K562 (cell line): ENCODE results near the gene IL27RA. TPM values are rescaled to one million over a fixed set of nuclear protein-coding genes. Genes with fewer than 3 reads are reported as not detected.

Source experiments
- CREB3L1 ChIP-seq: fragments of 450-650 bp; IDR thresholded peaks from 2 replicates; pipeline ENCODE4 v1.6.1; 2014; ENCODE audit warnings: low read depth, mild to moderate bottlenecking, moderate library complexity, borderline replicate concordance
- FOXJ2 ChIP-seq: fragments of 200-800 bp; sonication (Bioruptor generic); IDR thresholded peaks from 2 replicates; pipeline ENCODE4 v1.6.1; 2016; ENCODE audit warnings: missing genetic modification characterization, missing compliant biosample characterization
- KDM1A ChIP-seq, 2 experiments: fragments of 450-650 bp; IDR thresholded peaks; 2 replicates each; pipeline ENCODE4 v1.6.1; 2016; ENCODE audit warnings: mild to moderate bottlenecking in 2 of 2
- MXI1 ChIP-seq: IDR thresholded peaks from 2 replicates; pipeline ENCODE4 v1.6.1; 2011; ENCODE audit warnings: low read depth, mild to moderate bottlenecking, improper control_type of control experiment, low read length
- NFE2L1 ChIP-seq: fragments of 450-650 bp; IDR thresholded peaks from 2 replicates; pipeline ENCODE4 v1.6.1; 2016; ENCODE audit warnings: missing genetic modification characterization, low read depth, mild to moderate bottlenecking, missing compliant biosample characterization, moderate library complexity, borderline replicate concordance
- OTX1 ChIP-seq: fragments of 450-650 bp; formaldehyde crosslinking; IDR thresholded peaks from 2 replicates; pipeline ENCODE4 v1.4.0; 2022; ENCODE audit warnings: mild to moderate bottlenecking
- PKNOX1 ChIP-seq: fragments of 450-650 bp; IDR thresholded peaks from 2 replicates; pipeline ENCODE4 v1.6.1; 2016
- POLR3G ChIP-seq: IDR thresholded peaks from 2 replicates; pipeline ENCODE4 v1.6.1; 2011; ENCODE audit not compliant: insufficient read length, insufficient replicate concordance; ENCODE audit errors: extremely low read depth
- PTBP1 ChIP-seq: fragments of 200-400 bp; formaldehyde crosslinking; IDR thresholded peaks from 2 replicates; pipeline ENCODE4 v1.6.1; 2017; ENCODE audit warnings: low read depth, low read length
- RBM25 ChIP-seq: fragments of 200-400 bp; formaldehyde crosslinking; IDR thresholded peaks from 2 replicates; pipeline ENCODE4 v1.6.1; 2018; ENCODE audit warnings: low read length, low read depth, moderate library complexity; ENCODE audit not compliant: severe bottlenecking
- SIN3A ChIP-seq, 2 experiments: fragments of 150-350 bp in 1 of 2; IDR thresholded peaks; 2 replicates each; pipeline ENCODE4 v1.6.1; 2011 to 2016; ENCODE audit warnings: borderline replicate concordance in 2 of 2, low read depth in 2 of 2, low read length in 2 of 2, mild to moderate bottlenecking in 2 of 2, moderate library complexity in 2 of 2; ENCODE audit not compliant: control insufficient read depth in 1 of 2
- SRF ChIP-seq, 2 experiments: fragments of 250-450, 450-650 bp in 1 of 2; sonication (Bioruptor Pico) in 1 of 2; sonication (generic) in 1 of 2; formaldehyde crosslinking; IDR thresholded peaks; 2 replicates each; pipeline versions ENCODE4 v1.5.0 to v1.5.1; 2020 to 2022; ENCODE audit warnings: mild to moderate bottlenecking in 1 of 2, missing genetic modification reagents in 1 of 2
- TAF9B ChIP-seq: fragments of 450-650 bp; IDR thresholded peaks from 2 replicates; pipeline ENCODE4 v1.6.1; 2018; ENCODE audit warnings: mild to moderate bottlenecking; ENCODE audit not compliant: partially characterized antibody
- XRCC3 ChIP-seq: fragments of 450-650 bp; IDR thresholded peaks from 2 replicates; pipeline ENCODE4 v1.6.1; 2017; ENCODE audit warnings: mild to moderate bottlenecking, moderate library complexity
- ZNF134 ChIP-seq: fragments of 250-450 bp; sonication (Bioruptor Pico); conservative IDR thresholded peaks from 2 replicates; pipeline ENCODE4 v1.4.0; 2020
- ZNF444 ChIP-seq: fragments of 250-450 bp; sonication (Bioruptor Pico); IDR thresholded peaks from 2 replicates; pipeline ENCODE4 v1.4.0; 2020; ENCODE audit warnings: mild to moderate bottlenecking, moderate library complexity
- polyA plus RNA-seq, 8 experiments: library from polyadenylated mRNA; depleted of rRNA in 4 of 8; stranded (reverse) in 5 of 8; unstranded in 3 of 8; fragments of >200 nt; fragmentation: Nextera tagmentation in 2 of 8; fragmentation: Illumina TruSeq in 1 of 8; extraction: Ambion mirVana in 2 of 8; extraction: Trizol in 1 of 8; gene quantifications; 2 replicates each; pipeline versions ENCODE4 v1.2.1 to v1.2.3, GENCODE V29; 2011 to 2014; ENCODE audit warnings: inconsistent platforms in 1 of 8, missing spikeins in 1 of 8
- total RNA-seq, 7 experiments: library from RNA; depleted of rRNA in 6 of 7; stranded (reverse); fragments of >200 nt in 6 of 7; fragmentation: Illumina TruSeq in 2 of 7; extraction: Trizol in 2 of 7; gene quantifications; 2 replicates each; pipeline versions ENCODE4 v1.2.1 to v1.2.3, GENCODE V29; 2011 to 2021; ENCODE audit warnings: low replicate concordance in 1 of 7
- TF ChIP-seq, protein P1 (sequence below): fragments of 250-450 bp; sonication (Bioruptor Pico); IDR thresholded peaks from 2 replicates; pipeline ENCODE4 v1.4.0; 2020; ENCODE audit warnings: mild to moderate bottlenecking, moderate library complexity, borderline replicate concordance
- TF ChIP-seq, protein P2 (sequence below), 2 experiments: fragments of 450-650 bp; conservative IDR thresholded peaks; 2 replicates each; pipeline ENCODE4 v1.6.1; 2017; ENCODE audit warnings: mild to moderate bottlenecking in 2 of 2, moderate library complexity in 2 of 2

The IL27RA gene
- total and polyA plus RNA-seq, 9 of the 15 experiments (the other 6 are each of a cell fraction or from before 2014, with no cell fraction given): 1.9 to 15.9 (median 12.0) TPM

GRCh38 chr19:14080887-14081796 is 49.6 kb downstream of the IL27RA start (continued):
- TF ChIP-seq, protein P1, sequence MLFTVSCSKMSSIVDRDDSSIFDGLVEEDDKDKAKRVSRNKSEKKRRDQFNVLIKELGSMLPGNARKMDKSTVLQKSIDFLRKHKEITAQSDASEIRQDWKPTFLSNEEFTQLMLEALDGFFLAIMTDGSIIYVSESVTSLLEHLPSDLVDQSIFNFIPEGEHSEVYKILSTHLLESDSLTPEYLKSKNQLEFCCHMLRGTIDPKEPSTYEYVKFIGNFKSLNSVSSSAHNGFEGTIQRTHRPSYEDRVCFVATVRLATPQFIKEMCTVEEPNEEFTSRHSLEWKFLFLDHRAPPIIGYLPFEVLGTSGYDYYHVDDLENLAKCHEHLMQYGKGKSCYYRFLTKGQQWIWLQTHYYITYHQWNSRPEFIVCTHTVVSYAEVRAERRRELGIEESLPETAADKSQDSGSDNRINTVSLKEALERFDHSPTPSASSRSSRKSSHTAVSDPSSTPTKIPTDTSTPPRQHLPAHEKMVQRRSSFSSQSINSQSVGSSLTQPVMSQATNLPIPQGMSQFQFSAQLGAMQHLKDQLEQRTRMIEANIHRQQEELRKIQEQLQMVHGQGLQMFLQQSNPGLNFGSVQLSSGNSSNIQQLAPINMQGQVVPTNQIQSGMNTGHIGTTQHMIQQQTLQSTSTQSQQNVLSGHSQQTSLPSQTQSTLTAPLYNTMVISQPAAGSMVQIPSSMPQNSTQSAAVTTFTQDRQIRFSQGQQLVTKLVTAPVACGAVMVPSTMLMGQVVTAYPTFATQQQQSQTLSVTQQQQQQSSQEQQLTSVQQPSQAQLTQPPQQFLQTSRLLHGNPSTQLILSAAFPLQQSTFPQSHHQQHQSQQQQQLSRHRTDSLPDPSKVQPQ (CRISPR knock-in tag): no peak
- TF ChIP-seq OTX1 (CRISPR knock-in tag): no peak
- TF ChIP-seq XRCC3: no peak
- TF ChIP-seq ZNF134: no peak
- no peak for TF ChIP-seq ZNF444
- no peak for TF ChIP-seq KDM1A (IDR thresholded peaks at IDR 0.05)
- TF ChIP-seq NFE2L1: no peak
- TF ChIP-seq SRF (CRISPR knock-in tag; IDR thresholded peaks at IDR 0.05): peak in 1 of 2 experiments; percentile 83; a peak in 1 of 4 replicates
- TF ChIP-seq SIN3A (IDR thresholded peaks at IDR 0.05; ENCODE audit: borderline replicate concordance in 2 of 2, control insufficient read depth in 1 of 2, low read depth in 2 of 2, low read length in 2 of 2): peak in 1 of 2 experiments; percentile 90; a peak in 1 of 4 replicates
- TF ChIP-seq, protein P2, sequence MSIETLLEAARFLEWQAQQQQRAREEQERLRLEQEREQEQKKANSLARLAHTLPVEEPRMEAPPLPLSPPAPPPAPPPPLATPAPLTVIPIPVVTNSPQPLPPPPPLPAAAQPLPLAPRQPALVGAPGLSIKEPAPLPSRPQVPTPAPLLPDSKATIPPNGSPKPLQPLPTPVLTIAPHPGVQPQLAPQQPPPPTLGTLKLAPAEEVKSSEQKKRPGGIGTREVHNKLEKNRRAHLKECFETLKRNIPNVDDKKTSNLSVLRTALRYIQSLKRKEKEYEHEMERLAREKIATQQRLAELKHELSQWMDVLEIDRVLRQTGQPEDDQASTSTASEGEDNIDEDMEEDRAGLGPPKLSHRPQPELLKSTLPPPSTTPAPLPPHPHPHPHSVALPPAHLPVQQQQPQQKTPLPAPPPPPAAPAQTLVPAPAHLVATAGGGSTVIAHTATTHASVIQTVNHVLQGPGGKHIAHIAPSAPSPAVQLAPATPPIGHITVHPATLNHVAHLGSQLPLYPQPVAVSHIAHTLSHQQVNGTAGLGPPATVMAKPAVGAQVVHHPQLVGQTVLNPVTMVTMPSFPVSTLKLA (conservative IDR thresholded peaks at IDR 0.05): peak; percentile 79 to 83
- no peak for TF ChIP-seq PTBP1
- peak; percentile 78 for TF ChIP-seq PKNOX1
- no peak for TF ChIP-seq TAF9B
- no peak for TF ChIP-seq FOXJ2 (tag)
- TF ChIP-seq RBM25: no peak
- peak; percentile 93 for TF ChIP-seq CREB3L1
- TF ChIP-seq POLR3G: no peak
- no peak for TF ChIP-seq MXI1
